Lower leg skin (tissue), 4 donors: ENCODE measurements around the gene PHLPP1. TPM values are rescaled to one million over a fixed set of nuclear protein-coding genes. Genes with fewer than 3 reads are reported as not detected.

Experiments used
- DNase-seq, 2 donors: peaks; one replicate each; pipeline ENCODE4 v3.0.0-alpha.2; 2019; ENCODE audit warnings: low spot score in 2 of 2
- H3K4me3 ChIP-seq: fragments of 200-600 bp; sonication (generic); 2 replicates; pipeline ENCODE4 v1.5.1; 2017; ENCODE audit warnings: mild to moderate bottlenecking, low read depth; ENCODE audit not compliant: poor library complexity, severe bottlenecking
- CTCF ChIP-seq, 3 donors: fragments of 450-650 bp; IDR thresholded peaks; one replicate each; pipeline ENCODE4 v1.5.1; 2016; ENCODE audit warnings: antibody characterized with exemption in 3 of 3, mild to moderate bottlenecking in 3 of 3, moderate library complexity in 2 of 3
- POLR2A ChIP-seq, 2 donors: fragments of 450-650 bp; IDR thresholded peaks; one replicate each; pipeline ENCODE4 v1.6.1; 2016 to 2017; ENCODE audit warnings: antibody characterized with exemption in 2 of 2, mild to moderate bottlenecking in 1 of 2, moderate library complexity in 1 of 2
- WGBS, 2 donors: methylation state at CpG; one replicate each; pipeline ENCODE4 v1.1.5; 2018; 5-methylcytosine and 5-hydroxymethylcytosine counted together
- intact Hi-C: fragments of 100-400 bp; cut with DNase I; formaldehyde crosslinking; loops from one replicate; pipeline ENCODE4 v1.15.0; 2023; ENCODE audit warnings: low total_unique reads
- total RNA-seq, 4 donors: library from RNA; depleted of rRNA; stranded (reverse); fragments of >200 nt; gene quantifications; one replicate each; pipeline ENCODE4 v1.1.0, GENCODE V29; 2016

PHLPP1 gene
- total RNA-seq, 4 donors from 2014 or later, result 27.3 to 38.5 (median 33.1) TPM

DNA sequence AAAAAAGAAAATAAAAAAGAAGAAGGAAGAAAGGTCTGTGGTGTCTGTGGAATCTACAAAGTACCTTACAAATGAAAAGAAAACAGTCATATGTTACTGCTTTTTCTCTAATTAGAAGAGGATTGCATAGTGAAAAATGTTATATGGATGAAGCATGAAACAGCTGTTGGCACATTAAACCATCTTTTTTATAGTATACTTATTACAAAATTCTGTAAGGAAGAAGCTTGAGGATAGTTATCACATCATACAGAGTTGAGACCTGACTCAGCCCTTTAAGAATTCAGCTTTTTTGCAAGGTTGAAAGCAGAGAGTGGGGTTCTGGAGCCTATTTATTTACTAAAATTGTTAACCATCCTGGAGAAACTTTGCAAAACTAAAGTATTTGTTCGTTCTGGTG is 222.7 kb downstream of the PHLPP1 start:
- intact Hi-C loops, result no loop called here
- 31 to 34% methylated on average over 1 of the region's 1 CpG for WGBS, 2 donors
- TF ChIP-seq POLR2A (IDR thresholded peaks at IDR 0.05), result no peak
- TF ChIP-seq CTCF (IDR thresholded peaks at IDR 0.05), result no peak
- DNase-seq, result no peak
- H3K4me3 ChIP-seq, result no peak overlapping the region

GRCh38 chr18:62938487-62938886 is 223.1 kb downstream of the PHLPP1 start:
- no peak for TF ChIP-seq POLR2A (IDR thresholded peaks at IDR 0.05)
- no peak for TF ChIP-seq CTCF (IDR thresholded peaks at IDR 0.05)
- no peak for DNase-seq
- intact Hi-C loops, result no loop called here
- no peak overlapping the region for H3K4me3 ChIP-seq

DNA sequence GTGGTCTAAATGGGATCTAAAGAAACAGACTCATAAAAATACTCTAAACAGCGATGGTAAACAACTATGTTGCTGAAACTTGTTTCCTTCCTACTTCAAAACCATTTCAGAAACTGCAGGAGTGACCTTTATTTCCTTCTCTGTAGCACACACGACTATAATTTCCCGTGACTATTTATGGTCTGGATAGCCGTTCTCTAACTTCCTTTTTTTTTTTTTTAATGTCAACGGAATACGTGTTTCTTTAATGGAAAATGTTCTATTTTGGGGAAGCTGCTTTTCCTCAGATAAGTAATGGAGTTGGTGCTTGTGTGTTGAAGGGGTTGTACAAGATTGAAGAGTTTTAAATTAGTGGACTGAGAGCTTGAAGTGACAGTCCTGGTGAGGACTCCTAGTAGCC is 224.1 kb downstream of the PHLPP1 start:
- 53 to 63% methylated on average over 6 of the region's 6 CpGs for WGBS, 2 donors
- H3K4me3 ChIP-seq, result no peak overlapping the region
- intact Hi-C loops, result no loop called here
- no peak for DNase-seq
- TF ChIP-seq CTCF (IDR thresholded peaks at IDR 0.05) (no peak), POLR2A (IDR thresholded peaks at IDR 0.05) (no peak)

DNA sequence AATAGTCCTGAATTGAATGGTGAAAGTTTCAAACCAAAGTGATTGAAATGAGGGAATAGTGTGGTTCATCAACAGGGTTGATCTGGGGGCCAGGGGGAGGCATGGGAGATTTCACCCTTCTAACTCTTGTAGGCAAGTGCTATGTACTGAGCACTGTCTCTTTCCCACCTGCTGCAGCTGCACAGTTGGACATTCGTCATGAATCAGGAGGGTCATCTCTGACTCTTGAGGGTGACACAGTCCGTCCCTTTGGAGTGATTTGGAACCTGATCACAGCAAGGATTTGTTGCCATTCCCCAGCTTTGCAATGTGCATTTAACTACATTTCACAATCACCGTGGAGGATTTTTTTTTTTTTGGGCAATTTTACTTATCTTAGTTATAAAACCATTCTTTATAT is 224.6 kb downstream of the PHLPP1 start:
- no peak for DNase-seq
- 82 to 87% methylated on average over 3 of the region's 3 CpGs for WGBS, 2 donors
- TF ChIP-seq POLR2A (IDR thresholded peaks at IDR 0.05) (no peak), CTCF (IDR thresholded peaks at IDR 0.05) (no peak)
- intact Hi-C loops, result no loop called here
- H3K4me3 ChIP-seq, result no peak overlapping the region

DNA sequence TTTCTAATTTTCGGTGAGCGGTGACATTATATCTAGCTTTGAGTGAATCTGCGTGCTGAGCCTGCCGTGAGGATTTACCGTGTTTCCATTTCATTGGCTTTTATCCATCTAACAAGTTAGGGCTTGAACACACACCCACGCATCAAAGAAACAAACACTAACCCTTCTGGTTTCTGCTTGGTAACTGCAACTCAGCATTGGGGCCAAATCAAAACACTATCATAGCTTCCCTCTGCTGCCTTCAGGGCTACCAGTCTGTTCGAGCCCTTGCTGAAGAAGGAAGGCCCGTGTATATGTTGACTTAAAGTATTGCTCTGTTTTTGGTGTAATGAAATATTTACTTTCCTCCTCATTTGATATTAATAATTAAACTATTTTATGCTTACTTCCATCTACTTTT is 227.2 kb downstream of the PHLPP1 start:
- no peak for TF ChIP-seq CTCF (IDR thresholded peaks at IDR 0.05)
- no peak for TF ChIP-seq POLR2A (IDR thresholded peaks at IDR 0.05)
- H3K4me3 ChIP-seq, result no peak overlapping the region
- intact Hi-C loops, result no loop called here
- WGBS, 2 donors, result 60 to 72% methylated on average over 8 of the region's 8 CpGs
- DNase-seq, result peak in 1 of 2 donors; percentile 20

GRCh38 chr18:62944454-62944853 is 229.1 kb downstream of the PHLPP1 start:
- no peak for DNase-seq
- intact Hi-C loops, result no loop called here
- TF ChIP-seq CTCF (IDR thresholded peaks at IDR 0.05), result no peak
- no peak for TF ChIP-seq POLR2A (IDR thresholded peaks at IDR 0.05)
- no peak overlapping the region for H3K4me3 ChIP-seq
